ENCODE data around the gene SLC4A3.
A peak's percentile ranks its signal among the peaks of the same experiment; 100 is the strongest.

The SLC4A3 gene

DNA sequence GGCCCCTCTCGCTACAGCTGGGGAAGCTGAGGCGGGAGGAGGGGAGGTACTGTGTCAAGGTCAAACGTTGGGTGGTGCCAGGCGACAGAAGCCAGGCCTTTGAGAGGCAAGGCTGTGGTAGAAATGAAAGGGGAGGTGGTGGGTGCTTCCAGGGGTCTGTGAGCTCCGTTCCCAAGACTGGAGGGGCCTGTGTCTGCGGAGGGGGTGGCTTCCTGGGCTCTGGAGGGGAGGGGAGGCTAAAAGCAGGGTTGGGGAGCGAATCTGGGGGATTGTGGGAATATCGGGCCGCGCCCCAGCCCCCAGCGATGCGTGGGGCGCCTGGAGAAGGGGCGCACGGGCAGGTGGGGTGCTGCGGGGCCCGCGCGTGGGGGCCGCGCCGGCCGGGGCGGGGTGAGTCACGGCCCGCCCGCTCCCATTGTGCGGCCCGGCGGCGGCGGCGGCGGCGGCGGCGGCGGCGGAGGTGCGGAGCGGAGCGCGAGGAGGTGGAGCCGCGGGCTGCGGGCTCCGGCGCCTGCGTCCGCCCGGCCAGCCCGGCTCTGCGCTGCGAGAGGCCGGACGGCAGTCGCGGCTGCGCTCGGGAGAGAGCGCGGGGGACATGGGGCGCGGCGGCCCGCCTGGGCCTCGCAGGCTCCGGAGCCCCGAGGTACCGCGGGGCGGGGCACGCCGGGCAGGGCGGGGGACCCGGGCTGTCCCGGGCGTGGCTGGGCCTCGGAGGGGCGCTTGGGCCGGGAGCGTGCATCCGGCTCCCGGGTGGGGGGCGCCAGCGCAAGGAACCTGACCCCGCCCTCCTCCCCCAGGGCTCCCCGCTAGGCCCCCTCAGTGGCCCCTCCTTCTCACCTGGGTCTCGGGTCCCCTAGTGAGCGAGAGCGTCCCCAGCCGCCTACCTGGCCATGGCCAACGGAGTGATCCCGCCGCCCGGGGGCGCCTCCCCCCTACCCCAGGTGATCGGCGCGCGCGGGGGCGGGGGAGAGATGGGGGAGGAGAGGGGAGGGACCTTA is at the start of gene SLC4A3:
SLC4A3 (plus strand) TSS at position 528 of the 998 bp plus-strand sequence; CDS start at position 891, 363 bp downstream.
- H3K4me3 ChIP-seq (ENCODE audit: low read depth, low read length), result peak within 1 kb of the TSS; percentile 64
- DNase-seq (ENCODE audit: low read depth), result no peak

DNA sequence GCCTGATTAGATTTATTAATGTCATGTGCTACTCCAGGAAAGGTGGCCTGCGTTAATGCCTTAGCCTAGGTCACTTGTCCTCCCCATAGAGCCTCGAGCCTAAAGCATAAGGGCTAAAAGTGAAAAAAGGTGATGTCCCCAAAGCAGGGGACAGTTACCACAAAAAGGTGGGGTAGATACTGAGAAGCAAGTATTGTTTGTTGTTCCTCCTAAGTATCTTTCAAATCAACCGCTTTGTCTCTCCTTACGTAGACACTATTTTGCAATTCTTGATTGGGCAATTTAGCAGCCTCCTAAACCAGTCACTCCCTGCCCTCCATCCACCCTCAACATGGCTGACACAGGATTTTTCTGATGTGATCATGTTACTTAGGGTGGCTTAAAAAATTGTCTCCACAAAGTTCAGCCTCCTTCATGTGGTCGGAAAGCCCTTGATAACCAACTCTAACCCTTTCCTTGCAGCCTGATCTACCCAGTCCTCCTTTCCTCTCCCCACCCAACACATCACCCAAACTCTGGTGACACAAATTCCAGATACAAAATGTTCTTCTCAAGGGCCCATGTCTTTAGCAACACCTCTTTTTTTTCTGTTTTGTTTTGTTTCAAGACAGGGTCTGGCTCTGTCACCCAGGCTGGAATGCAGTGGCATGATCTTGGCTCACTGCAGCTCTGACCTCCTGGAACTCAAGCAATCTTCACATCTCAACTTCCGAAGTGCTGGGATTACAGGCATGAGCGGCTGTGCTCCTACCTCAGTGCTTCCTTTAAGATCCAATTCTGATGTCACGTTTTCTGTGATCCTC is 48.4 kb upstream of the SLC4A3 start:
- H3K4me3 ChIP-seq (ENCODE audit: low read depth, low read length), result no peak overlapping the region
- no peak for DNase-seq (ENCODE audit: low read depth)

DNA sequence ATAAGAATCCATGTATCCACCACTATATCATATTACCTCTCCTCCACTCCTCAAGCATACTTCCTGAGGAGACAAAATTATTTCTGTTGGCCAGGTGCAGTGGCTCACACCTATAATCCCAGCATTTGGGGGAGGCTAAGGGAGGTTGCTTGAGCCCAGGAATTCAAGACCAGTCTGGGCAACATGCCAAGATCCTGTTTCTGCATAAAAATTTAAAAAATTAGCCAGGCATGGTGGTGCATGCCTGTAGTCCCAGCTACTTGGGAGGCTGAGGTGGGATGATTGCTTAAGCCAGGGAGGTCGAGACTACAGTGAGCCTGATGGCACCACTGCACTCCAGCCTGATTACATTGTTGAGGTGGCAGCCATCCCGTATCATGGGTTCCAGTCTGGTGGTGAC is 46.1 kb upstream of the SLC4A3 start:
- H3K4me3 ChIP-seq (ENCODE audit: low read depth, low read length), result no peak overlapping the region
- DNase-seq (ENCODE audit: low read depth), result no peak

- no peak for DNase-seq (ENCODE audit: low read depth)
- no peak overlapping the region for H3K4me3 ChIP-seq (ENCODE audit: low read depth, low read length)
These were observed 36.3 kb upstream of the SLC4A3 start for GRCh38 chr2:219591091-219591490.

DNA sequence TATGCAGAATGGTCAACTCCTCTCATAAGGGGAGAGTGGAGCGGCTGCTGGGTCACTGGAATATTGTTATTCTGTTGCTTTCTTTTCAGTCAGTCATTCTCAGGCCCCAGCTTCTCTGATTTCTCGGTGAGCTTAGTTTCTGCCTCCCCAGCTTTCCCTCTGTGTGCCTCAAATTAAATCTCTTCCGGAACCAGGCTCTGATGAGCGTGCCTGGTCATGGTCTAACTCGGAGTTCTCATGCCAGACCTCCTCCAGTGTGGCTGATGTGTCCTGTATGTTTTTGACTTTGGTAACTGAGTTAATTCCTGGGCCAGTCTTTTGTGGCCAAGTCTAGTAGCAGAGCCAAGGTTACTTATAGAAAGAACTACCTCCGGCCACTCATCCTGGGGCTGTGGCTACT is 34.7 kb upstream of the SLC4A3 start:
- DNase-seq (ENCODE audit: low read depth), result no peak
- H3K4me3 ChIP-seq (ENCODE audit: low read depth, low read length), result no peak overlapping the region

DNA sequence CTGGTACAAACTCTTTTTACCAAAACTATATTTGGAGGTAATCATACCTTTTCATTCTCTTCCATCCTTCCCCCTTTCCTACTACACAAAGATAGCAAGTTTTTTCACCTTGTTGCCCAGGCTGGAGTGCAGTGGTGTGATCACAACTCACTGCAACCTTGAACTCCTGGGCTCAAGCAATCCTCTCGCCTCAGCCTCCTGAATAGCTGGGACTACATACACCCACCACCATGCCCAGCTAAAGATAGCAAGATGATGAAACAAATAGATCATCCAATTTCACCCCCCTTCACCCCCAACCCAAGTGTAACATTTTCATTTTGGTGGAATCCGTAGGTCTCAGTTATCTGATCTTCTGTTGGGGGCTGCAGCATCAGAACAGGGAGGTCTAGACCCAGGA is 34.3 kb upstream of the SLC4A3 start:
- no peak overlapping the region for H3K4me3 ChIP-seq (ENCODE audit: low read depth, low read length)
- no peak for DNase-seq (ENCODE audit: low read depth)

GRCh38 chr2:219595256-219595655 is 32.2 kb upstream of the SLC4A3 start:
- peak; percentile 30 for DNase-seq (ENCODE audit: low read depth)
- no peak overlapping the region for H3K4me3 ChIP-seq (ENCODE audit: low read depth, low read length)

GRCh38 chr2:219596954-219597551 is 30.4 kb upstream of the SLC4A3 start:
- DNase-seq (ENCODE audit: low read depth), result no peak
- H3K4me3 ChIP-seq (ENCODE audit: low read depth, low read length), result peak overlapping the region; percentile 80

DNA sequence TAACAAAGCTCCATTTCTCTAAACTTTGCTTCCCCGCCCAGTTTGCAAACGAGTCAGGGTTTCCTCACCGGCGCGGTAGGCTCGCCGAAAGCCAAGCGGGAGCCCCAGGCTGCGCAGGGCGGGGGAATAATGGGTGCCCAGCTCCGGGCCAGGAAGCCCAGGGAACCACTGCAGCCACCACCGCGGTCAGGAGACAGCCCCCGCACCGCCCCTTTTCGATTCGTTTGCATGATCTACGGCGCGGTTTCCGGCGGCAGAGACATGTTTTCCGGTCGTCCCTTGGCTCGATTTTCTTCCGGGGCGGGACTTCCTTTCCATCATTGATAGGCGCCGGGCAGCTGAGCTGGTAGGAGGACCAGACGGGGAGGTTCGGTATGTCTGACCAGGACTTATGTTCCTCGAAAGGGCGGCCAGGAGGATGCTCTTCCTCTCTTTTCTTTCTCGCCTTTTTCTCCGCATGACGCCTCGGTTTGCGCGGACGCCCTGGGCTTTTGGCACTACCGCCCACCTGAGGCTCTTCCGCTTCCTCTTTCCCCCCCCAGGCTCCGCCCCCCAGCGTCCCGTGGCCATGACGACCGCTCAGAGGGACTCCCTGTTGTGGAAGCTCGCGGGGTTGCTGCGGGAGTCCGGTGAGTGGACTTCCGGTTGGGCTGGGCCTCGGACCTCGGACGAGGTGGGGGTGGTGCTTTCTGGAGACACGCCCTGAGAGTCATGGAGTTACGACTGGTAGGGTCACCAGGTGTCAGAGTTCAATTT is 29.7 kb upstream of the SLC4A3 start, which contains the start of gene STK11IP:
STK11IP (plus strand) TSS at position 306 of the 756 bp plus-strand sequence; CDS start at position 569, 263 bp downstream.
- H3K4me3 ChIP-seq (ENCODE audit: low read depth, low read length), result peak within 1 kb of the TSS; percentile 80
- DNase-seq (ENCODE audit: low read depth), result peak; percentile 88

DNA sequence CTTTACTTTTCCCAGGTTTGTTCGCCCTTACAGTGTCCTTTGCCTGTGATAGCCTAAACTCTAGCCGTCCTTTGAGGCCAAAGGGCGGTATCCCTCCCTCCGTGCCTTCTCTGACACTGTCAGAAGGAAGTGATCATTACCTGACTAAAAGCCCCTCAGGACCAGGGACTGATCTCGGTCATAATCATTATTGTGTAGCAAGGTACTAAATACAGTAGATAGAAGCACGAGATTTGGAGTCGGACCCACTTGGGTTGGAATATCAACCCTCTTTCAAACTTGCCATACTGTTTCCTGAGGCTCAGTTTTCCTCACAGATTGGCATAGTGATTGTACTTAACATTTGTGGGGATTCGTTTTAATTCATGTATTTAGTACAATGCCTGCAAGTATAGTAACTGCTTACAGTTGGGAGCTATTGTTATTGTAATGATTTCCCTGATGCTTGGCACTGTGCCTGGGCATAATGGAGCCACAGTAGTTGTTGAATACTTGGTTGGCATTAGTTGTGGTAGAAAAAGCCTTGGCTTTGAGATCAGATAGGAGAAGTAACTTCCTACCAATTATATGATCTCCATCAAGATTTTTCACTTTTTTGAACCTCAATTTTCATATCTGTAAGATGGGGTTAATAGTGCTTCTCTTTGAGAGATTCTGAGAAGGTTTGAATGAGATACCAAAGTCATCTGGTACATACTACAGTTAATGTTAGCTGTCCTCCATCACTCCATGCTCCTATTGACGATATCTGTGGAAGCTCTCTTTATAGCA is 28.9 kb upstream of the SLC4A3 start:
- peak overlapping the region; percentile 80 for H3K4me3 ChIP-seq (ENCODE audit: low read depth, low read length)
- DNase-seq (ENCODE audit: low read depth), result no peak

DNA sequence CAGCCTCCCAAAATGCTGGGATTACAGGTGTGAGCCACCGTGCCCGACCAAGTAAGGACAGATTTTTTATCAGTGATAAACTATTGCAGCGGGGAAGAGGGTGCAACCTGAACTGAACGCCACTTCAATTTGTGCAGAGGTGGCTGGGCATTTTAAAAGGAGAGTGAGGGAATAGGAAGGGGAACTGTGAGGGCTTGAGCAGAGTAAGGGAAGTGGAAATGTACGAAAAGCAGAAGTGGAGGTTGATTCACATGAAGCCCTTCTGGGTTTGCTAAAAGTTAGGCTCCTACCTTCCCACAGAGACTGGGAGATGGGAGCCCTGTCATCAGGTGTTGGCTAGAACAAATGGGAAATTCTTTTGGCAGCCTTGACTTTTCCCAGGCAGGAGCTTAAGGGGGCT is 23.7 kb upstream of the SLC4A3 start:
- H3K4me3 ChIP-seq (ENCODE audit: low read depth, low read length), result no peak overlapping the region
- DNase-seq (ENCODE audit: low read depth), result no peak

DNA sequence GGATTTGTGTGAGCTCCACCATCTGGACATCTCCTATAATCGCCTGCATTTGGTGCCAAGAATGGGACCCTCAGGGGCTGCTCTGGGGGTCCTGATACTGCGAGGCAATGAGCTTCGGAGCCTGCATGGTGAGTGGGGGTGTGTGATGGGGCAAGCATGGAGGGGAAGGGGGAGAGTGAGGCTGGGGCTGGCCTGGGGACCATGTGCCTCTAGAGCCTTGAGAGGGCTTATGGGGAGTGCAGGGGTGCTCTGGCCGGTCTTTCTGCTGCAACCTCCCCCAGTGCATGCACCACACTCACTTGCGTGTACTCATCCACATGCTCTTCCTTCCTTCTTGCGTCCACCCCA is 21.8 kb upstream of the SLC4A3 start:
- H3K4me3 ChIP-seq (ENCODE audit: low read depth, low read length), result no peak overlapping the region
- DNase-seq (ENCODE audit: low read depth), result no peak

DNA sequence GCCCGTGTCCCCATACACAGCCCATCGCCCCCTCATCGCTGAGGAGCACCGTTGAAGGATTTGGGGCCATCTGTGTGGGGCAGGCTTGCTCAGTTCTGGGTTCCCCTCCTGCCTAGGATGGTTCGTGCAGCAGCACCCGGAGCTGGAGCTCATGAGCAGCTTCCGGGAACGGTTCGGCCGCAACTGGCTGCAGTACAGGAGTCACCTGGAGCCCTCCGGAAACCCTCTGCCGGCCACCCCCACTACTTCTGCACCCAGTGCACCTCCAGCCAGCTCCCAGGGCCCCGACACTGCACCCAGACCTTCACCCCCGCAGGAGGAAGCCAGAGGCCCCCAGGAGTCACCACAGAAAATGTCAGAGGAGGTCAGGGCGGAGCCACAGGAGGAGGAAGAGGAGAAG is 19.5 kb upstream of the SLC4A3 start:
- no peak overlapping the region for H3K4me3 ChIP-seq (ENCODE audit: low read depth, low read length)
- DNase-seq (ENCODE audit: low read depth), result no peak

DNA sequence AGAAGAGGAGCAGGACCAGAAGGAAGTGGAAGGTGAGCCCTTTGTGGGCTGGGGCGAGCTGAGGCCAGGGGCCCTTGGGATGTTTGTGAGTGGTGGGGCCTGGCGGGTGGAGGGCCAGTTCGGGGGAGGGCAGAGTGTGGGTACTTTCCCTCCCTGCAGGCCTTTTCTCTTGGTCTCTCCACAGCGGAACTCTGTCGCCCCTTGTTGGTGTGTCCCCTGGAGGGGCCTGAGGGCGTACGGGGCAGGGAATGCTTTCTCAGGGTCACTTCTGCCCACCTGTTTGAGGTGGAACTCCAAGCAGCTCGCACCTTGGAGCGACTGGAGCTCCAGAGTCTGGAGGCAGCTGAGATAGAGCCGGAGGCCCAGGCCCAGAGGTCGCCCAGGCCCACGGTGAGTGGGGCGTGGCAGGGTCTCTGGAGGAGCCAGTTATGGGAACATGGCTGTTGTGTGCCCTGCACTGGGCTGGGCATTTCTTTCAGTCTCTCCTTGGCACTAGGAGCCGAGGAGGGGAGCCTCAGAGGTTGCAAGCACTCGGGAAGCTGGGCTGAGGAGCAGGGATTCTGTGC is 18.9 kb upstream of the SLC4A3 start:
- DNase-seq (ENCODE audit: low read depth), result no peak
- H3K4me3 ChIP-seq (ENCODE audit: low read depth, low read length), result no peak overlapping the region

DNA sequence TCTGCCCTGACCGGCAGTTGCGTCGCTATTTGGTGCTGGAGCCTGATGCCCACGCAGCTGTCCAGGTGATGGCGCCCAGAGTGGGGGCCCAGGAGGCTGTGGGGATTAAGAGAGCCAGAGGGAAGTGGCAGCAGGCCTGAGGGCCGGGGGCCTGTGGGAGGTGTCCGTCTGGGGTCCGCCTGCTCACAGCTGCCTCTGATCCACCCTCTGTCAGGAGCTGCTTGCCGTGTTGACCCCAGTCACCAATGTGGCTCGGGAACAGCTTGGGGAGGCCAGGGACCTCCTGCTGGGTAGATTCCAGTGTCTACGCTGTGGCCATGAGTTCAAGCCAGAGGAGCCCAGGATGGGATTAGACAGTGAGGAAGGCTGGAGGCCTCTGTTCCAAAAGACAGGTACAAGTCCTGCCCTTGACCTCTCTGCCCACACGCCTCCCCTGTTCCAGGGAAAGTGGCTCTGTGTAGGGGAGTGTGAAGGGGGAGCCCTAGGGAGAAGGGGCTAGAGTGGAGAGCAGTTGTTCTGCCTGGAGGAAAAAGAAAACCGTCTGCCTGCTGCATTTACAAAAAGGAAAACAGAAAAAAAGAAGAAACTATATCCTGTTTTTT is 18.2 kb upstream of the SLC4A3 start:
- no peak overlapping the region for H3K4me3 ChIP-seq (ENCODE audit: low read depth, low read length)
- DNase-seq (ENCODE audit: low read depth), result no peak

DNA sequence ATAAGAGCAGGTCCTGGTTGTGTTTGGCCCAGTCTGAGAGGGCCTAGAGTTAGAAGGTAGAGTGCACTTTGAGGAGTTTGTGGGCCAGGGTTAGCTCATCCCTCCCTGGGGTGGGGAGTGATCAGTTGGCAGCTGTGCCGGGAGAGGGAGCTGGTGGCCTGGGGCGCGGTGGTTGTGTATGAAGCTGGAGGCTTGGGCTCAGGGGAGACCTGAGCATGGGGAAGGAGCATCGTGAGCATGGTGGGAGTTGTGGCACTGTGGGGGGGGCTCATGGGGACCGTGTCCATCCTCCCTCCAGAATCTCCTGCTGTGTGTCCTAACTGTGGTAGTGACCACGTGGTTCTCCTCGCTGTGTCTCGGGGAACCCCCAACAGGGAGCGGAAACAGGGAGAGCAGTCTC is 16.1 kb upstream of the SLC4A3 start:
- H3K4me3 ChIP-seq (ENCODE audit: low read depth, low read length), result no peak overlapping the region
- DNase-seq (ENCODE audit: low read depth), result no peak

- H3K4me3 ChIP-seq (ENCODE audit: low read depth, low read length), result no peak overlapping the region
- DNase-seq (ENCODE audit: low read depth), result no peak
These were observed 15.4 kb upstream of the SLC4A3 start for GRCh38 chr2:219611866-219612576.
